Activated CD4-positive, alpha-beta T cell treated with anti-CD3 and anti-CD28 coated beads for 1 hour (primary cell): ENCODE results near the gene NFE2L1.
"Not testable (repeated sequence)": the region's sequence is repeated elsewhere in the genome, so short reads cannot be mapped to it uniquely, and the experiment has no call there.

ENCODE experiments used
- DNase-seq: peaks from one replicate; pipeline ENCODE4 v3.0.0-alpha.2; 2020

NFE2L1 gene, protein sequence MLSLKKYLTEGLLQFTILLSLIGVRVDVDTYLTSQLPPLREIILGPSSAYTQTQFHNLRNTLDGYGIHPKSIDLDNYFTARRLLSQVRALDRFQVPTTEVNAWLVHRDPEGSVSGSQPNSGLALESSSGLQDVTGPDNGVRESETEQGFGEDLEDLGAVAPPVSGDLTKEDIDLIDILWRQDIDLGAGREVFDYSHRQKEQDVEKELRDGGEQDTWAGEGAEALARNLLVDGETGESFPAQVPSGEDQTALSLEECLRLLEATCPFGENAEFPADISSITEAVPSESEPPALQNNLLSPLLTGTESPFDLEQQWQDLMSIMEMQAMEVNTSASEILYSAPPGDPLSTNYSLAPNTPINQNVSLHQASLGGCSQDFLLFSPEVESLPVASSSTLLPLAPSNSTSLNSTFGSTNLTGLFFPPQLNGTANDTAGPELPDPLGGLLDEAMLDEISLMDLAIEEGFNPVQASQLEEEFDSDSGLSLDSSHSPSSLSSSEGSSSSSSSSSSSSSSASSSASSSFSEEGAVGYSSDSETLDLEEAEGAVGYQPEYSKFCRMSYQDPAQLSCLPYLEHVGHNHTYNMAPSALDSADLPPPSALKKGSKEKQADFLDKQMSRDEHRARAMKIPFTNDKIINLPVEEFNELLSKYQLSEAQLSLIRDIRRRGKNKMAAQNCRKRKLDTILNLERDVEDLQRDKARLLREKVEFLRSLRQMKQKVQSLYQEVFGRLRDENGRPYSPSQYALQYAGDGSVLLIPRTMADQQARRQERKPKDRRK

DNA sequence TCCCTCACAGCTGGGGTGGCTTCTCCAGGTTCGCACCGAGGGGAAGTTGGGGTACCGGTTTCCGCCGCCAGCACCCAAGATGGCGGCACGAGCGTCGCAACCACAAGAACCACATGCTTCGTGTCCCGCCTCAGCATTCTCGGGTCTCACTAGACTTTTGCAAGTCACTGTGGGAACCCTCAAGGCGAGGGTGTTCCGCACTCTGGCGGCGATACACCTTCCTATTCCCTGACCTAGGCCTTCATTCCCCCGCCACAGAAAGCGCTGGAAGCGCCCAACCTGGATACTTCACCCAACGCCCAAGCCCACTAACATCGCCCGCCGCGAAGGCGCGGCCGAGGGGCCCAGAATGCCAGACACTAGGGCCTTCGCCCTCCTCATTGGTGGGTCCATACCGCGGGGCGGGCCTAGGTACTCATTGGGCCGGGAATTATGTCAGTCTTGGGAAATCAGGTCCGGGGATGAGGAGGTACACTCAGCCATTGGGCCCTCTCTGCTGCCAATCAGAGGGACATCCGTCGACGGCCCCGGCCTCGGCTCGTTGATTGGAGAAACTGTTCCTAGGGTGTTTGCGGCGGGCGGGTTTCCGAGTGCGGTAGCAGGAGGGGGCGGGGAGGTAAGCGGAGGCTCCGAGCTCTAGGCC is at the start of gene NFE2L1:
Gene NFE2L1, plus strand, starts transcription at position 619 of the 643 bp plus-strand sequence. CDS start 2,760 bp downstream, outside the sequence.
- DNase-seq, result peak; percentile 96

DNA sequence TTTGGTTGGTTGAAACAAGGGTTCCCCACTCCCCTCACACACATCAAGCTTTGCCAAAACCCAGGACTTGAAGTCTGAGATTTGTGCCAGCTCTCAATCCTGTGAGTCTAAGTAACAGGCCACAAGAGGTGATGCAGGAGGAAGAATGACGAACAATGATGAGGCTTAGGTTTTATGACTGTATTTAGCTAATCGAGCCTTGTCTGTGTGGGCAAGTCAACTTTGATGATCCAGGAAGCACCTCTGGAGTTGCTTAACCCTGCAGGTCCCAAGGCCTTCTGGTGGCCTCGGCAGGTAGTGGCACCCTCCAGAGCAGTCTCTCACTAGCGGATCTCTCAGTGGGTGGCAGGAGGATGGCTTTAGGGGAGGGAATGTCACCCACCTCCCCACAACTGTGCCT is 48.6 kb upstream of the NFE2L1 start:
- no peak for DNase-seq

DNA sequence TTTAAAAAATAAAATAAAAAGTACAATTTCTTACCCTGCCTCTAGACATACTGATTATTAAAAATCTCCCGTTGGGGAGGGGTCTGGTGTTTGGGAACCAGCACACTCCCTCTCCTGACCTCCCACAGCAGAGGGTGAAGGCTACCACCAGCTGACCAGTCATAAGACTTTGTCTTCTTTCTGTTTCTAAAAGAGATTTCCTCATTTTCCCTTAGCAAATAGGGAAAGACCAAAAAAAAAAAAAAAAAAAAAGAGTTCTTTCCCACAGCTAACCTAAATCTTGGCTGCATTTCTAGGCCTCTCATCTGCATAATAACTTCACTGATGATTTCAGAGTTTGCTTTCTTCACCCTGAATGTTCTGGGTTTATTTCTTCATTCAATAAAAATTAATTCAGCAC is 47.0 kb upstream of the NFE2L1 start:
- no peak for DNase-seq

DNA sequence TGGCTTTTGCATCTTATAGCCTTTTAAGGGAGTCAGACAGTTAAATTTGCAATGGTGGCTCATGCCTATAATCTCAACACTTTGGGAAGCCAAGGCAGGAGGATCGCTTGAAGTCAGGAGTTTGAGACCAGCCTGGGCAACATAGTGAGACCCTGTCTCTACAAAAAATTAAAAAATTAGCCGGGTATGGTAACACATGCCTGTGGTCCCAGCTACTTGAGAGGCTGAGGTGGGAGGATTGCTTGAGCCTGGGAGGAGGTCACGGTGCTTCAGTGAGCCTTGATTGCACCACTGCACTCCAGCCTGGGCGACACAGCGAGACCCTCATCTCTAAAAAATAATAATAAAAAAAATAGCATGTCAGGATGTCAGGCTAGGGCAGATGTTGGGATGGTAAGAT is 46.5 kb upstream of the NFE2L1 start:
- DNase-seq, result not testable (repeated sequence)

DNA sequence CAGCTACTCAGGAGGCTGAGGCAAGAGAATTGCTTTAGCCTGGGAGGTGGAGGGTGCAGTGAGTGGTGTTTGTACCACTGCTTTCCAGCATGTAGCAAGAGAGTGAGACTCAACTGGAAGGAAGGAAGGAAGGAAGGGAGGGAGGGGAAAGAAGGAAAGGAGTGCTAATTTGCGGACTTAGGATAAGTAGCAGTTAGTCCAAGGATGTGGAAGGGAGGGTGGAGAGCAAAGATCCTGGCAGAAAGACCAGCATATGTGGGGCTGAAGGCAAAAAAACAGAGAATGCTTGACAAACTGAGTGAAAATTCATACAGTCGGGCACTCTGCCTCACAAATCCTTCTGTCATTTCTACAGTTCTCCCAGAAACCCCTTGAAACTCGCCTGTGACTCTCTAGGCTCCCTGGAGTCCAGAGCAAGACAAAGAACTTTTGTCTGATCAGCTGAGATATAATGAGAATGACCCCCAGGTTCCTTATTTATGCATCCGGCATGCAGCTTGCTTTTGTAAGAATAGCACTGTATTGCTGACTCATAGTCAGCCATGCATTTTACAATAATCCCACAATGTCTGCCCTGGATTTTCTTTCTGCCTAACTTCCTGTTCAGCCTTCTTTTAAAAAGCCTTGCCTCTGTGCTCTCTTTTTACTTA is 45.8 kb upstream of the NFE2L1 start:
- DNase-seq, result no peak

DNA sequence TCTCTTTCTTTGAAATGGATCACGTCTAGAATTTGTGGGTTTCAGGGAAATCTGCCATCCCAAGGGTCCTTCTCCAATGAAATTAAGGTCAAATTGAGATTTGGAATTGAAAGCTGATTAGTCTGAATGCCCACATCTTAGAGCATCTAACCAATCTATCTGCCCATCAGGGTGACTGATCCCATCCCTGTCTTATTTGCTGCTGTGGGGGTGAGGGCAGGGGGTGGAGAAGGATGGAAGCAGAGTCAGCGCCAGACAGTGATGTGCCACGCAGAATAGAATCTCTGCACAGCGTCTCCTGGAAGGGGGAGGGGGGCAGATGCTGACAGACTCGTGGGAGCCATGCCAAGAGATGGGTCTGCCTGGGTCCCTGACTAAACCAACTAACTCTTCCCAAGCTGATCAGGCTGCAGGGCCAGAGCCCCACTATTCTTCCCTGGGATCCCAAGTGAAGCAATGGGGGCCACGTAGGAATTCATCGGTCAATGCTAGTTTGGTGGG is 45.2 kb upstream of the NFE2L1 start:
- DNase-seq, result no peak

DNA sequence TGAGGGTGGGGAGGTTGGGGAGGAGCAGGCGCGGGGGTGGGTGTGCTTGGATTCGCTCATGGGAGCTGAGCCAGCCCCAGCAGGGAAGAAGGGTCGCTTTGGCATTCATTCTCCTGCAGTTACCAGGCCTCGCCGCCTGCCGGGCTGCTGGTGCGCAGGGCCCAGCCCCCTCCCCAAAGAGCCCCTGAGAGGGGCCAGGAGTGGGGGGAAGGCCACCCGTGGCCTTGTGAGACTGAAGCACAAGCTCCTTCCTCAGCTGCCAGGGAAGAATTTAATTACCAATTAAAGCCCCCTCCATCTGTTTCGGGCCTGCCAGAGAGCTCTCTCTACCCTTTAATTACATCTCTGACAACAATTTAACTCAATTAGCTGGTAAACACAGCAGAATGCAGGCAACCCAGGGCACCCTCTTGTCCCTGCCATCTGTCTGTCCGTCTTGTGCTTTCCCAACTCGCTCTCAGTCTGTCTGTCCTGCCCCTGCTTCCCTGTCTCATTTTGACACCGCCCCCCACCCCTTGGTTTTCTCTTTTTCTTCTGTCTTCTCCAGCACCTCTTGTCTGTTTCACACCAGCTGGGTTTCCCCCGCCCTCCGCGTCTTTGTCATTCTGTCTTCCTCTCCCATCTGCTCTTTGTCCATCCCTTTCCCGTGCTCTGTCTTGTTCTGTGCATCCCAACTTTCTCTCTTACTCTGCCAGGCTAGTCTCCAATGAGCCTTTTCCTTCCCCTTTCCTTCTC is 44.6 kb upstream of the NFE2L1 start:
- DNase-seq, result no peak

DNA sequence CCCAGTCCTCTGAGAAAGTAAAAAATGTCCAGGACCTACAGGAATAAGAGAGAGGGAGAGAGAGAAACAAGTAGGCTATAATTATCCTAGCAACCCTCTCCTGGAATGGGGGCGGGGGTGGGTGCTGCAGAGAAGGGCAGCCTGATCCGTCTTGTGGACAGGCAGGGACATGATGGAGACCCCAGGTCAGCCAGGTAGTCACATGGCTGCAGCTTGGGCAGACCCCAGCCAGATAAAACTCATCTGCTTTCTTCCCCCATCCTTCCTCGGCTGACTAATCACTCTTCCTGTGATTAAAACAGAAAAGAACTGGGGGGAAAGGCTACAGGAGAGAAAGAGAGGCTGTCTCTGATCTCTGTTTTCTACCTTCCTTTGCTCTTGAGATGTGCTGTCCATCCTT is 43.2 kb upstream of the NFE2L1 start:
- no peak for DNase-seq

DNA sequence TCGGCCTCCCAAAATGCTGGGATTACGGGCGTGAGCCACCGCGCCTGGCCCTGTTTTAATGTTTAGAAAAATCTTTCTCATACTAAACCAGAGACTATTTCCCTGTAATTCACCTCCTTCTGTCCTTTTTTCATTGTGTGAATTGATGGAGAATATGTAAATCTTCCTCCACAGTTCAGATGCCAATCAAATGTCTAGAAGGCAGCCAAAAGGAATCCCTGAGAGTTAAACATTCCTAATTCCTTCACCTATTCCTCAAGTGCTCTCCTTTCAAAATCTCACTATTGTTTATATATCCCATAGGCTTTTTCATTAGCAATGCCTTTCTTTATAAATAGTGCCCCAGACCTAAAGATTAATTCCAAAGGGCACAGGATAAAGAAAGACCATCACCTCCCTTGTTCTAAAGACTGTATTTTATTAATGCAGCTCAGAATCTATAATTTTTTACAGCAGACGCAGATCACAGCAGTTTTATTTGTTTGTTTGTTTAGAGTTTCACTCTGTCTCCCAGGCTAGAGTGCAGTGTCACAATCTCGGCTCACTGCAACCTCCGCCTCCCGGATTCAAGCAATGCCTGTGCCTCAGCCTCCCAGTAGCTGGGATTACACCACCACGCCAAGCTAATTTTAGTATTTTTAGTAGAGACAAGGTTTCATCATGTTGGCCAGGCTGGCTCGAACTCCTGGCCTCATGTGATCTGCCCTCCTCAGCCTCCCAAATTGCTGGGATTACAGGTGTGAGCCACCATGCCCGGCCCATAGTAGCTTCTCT is 41.0 kb upstream of the NFE2L1 start:
- no peak for DNase-seq

DNA sequence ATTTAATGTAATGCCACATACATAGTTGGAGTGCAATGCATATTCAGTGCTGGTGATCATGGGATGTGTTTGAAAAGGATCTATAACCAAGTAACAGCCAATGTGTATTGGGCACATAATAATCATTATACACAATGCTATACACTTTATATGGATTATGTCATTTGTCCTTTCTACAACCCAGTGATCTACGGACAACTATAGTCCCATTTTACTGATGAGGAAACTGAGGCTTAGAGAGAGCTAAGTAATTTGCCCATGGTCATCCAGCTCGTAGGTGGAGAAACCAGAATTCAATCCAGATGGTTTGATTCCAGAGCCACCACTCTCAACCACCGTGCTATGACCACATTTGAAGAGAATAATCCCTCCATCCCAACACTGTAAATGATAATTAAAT is 38.0 kb upstream of the NFE2L1 start:
- no peak for DNase-seq

DNA sequence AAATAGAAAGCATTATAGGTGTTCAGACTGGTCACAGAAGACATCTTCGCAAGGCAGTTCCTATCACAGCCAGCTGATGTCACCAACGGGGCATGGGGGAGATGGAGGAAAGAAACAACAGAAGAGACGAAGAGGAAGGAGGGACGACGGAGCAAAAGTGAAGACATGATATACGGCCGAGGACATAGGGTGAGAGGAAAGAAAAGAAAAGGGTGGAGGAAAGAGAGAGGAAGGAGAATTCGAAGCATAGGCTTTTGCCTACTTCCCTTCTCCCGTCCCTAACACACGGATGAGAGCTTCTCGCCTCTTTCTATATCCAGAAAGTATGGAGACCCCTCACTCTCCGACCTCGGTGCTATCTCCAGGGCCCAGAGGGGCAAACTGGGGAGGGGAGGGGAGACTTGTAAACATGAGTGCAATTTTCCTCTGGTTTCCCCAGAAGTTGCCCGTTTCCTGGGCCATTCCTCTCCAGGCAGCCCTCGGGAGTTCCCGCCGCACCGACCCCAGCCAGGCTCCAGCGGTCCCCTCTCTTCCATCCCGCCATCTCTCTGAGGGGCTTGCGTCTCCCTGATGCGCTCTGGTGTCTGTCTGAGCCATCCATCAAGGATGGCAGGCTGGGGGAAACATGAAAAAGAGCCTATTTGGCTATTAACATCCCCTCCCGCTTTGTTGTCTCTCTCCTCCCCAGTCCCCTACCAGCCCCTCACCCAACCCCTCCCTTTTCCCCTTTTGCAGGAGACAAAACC is 36.6 kb upstream of the NFE2L1 start:
- peak; percentile 24 for DNase-seq

DNA sequence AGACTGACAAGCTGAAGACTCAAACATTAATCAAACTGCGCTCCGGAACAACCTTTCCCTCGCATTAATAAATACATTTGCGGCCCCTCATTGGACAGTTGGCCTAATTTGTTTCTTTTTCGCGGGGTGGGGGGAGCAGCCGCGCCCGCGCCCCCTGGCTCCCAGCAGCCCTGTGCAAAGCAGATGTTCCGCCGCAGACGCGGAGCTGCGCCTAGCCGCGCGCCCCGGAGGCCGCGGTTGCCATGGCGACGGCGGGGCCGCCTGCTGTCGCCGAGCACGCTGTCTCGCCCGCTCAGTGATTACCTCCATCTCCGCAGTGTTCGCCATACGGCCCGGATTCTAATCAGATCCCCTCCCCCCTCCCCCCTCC is 36.0 kb upstream of the NFE2L1 start:
- DNase-seq, result peak; percentile 52

DNA sequence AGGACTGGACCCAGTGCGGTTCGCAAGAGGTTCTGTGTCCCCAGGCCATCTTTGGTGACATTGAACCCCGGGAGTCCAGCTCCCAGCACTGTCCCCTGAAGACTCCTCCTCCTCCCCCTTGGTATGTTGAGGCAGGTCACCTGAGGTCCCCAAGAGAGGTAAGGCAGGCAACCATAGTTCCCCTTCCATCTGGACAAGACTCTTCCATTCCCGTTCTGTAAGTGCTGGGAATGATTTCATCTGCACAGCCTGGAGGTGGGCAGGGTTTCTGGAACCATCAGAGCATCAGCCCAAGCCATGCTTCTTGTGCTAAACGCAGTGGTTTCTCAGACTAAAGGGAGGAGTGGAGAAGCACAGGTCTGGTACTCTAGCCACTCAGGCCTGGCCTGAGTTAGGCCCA is 35.5 kb upstream of the NFE2L1 start:
- DNase-seq, result no peak

DNA sequence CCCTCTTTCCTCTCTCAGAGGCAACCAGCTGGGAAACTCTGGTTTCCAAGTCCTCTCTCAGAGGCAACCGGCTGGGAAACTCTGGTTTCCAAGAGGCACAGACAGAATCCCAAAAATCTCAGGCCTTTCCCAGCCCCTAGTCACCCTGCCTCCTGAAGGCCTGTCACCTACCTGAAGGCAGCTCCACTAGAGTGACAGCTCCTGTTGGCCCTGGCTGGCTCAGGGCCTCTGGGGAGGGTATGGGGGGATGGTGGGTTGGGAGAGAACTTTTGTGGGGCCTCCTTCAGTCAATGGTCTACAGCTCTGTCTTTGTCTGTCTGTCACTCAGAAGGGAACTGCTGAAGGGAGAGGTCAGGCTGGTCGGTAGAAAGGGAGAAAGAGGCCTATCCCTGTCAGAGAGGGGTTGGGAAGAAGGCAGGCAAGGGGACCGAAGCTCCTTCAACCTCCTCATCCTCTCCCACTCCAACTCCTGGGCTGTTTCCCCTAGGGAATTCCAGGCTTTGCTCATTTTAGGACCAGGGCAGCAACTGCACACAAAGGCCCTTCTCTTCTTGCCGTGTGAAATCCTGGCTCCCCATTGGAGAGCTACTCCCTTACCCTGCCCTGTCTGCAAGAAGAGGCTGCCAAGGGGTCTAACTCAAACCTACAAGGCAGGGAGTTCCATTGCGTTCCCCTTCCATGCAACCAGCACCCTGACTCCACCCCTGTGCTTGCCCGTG is 34.1 kb upstream of the NFE2L1 start:
- DNase-seq, result no peak

DNA sequence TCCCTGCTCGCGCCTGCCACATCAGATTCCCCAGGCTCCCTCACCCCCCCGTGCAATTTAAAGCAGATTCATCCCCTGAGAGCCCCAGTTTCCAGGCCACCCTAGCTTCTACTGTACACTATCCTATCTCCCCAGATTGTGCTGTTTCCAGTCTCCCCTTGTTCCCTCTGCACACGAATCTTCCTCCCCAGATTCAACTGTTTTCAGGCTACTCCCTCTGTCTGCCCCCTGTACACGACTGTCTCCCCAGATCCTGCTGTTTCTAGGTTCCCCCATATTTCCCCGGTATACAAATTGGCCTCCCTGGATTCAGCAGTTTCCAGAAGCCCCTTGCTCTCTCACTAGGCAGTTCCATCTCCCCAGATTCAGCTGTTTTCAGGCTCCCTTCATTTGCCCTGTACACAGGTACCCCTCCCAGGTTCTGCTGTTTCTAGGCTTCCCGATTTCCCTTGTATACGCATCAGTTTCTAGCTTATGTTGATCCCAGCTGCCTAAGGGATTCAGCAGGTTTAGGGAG is 33.5 kb upstream of the NFE2L1 start:
- no peak for DNase-seq

DNA sequence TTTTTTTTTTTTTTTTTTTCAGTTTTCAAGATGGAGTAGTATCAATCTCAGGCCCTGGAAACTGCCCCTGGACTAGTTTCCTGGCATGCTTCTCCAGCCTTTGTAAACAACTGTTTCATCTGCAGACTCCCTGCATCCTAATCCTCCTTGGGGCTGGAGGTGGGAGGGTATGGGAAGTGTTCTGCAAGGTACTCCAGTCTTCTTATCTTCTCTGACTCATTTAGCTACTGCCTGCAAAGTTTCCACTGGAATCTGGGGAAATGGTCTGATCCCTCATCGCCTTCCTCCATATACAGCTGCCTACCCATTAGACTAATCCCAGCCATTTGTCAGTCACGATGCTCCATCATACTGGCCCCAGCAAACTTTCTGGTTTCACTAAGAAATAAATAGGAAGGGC is 32.0 kb upstream of the NFE2L1 start:
- DNase-seq, result no peak

DNA sequence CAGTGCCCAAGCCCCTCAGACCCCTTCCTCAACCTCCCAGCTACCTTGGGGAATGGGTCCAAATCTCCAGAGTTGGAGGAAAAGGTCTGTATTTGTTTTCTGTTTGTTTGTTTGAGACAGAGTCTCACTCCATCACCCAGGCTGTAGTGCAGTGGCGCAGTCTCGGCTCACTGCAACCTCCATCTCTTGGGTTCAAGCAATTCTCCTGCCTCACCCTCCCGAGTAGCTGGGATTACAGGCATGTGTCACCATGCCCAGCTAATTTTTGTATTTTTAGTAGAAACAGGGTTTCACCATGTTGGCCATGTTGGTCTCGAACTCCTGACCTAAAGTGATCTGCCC is 30.4 kb upstream of the NFE2L1 start:
- not testable (repeated sequence) for DNase-seq

DNA sequence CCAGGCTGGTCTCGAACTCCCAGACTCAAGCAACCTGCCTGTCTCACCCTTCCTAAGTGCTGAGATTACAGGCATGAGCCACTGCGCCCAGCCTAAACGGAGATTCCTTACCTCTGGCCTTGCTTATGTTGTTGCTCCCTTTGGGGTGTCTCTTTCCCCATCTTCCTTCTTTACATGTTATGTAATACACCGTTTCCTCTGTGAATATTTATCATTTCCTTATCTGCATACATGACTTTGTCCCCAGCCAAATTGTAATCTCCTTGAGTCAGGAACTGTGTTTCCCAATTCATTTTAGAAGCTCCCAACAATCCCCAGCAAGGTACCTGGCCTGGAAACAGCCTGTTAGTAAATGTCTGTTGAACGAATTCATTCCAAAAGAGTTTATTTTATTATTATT is 26.2 kb upstream of the NFE2L1 start:
- no peak for DNase-seq

DNA sequence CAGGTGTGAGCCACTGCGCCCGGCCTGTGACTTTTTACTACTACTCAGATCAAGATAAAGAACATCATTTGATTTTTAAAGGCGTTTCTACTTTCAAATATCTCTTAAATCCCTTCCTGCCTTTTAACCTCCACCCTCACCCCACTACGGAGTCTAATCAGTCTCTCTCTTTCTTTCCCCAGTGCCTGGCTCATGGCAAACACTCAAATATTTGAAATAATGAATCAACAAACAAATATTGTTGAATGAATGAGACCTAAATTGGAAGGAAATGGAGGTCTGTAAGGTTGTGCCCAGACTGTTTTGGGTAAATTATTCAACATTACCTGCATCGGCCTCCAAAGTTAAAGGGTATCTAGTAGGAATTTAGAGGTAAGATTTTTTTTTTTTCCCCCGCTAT is 25.3 kb upstream of the NFE2L1 start:
- no peak for DNase-seq
